Chondrocyte (in vitro differentiated cells): ENCODE measurements around the gene RER1. TPM values are rescaled to one million over a fixed set of nuclear protein-coding genes. Genes with fewer than 3 reads are reported as not detected.

Experiments
- DNase-seq: peaks from one replicate; pipeline ENCODE4 v3.0.0; 2021; ENCODE audit warnings: mixed read lengths, low spot score
- H3K27ac Mint-ChIP-seq: one replicate; pipeline ENCODE4 v1.8.0; 2021; ENCODE audit warnings: mild to moderate bottlenecking, moderate library complexity, mixed read lengths; ENCODE audit not compliant: unreplicated experiment
- H3K27me3 Mint-ChIP-seq: 2 replicates; pipeline ENCODE4 v1.8.0; 2021; ENCODE audit warnings: low read depth, mixed read lengths
- H3K36me3 Mint-ChIP-seq: 2 replicates; pipeline ENCODE4 v1.8.0; 2021; ENCODE audit warnings: low read depth, mixed read lengths
- H3K4me1 Mint-ChIP-seq: 2 replicates; pipeline ENCODE4 v1.8.0; 2021; ENCODE audit warnings: low read depth, mild to moderate bottlenecking, mixed read lengths
- H3K4me3 Mint-ChIP-seq: one replicate; pipeline ENCODE4 v1.8.0; 2021; ENCODE audit warnings: mild to moderate bottlenecking, moderate library complexity, mixed read lengths; ENCODE audit not compliant: unreplicated experiment
- H3K9me3 Mint-ChIP-seq: 2 replicates; pipeline ENCODE4 v1.8.0; 2021; ENCODE audit warnings: low read depth, mixed read lengths
- total RNA-seq: library from RNA; stranded (reverse); gene quantifications from 3 replicates; pipeline ENCODE4 v1.2.1, GENCODE V29; 2021
- TF ChIP-seq, protein P1 (sequence below): fragments of 200-600 bp; sonication (generic); IDR thresholded peaks from 2 replicates; pipeline ENCODE4 v1.5.0; 2021; ENCODE audit warnings: antibody characterized with exemption, mild to moderate bottlenecking, moderate library complexity

The RER1 gene
- total RNA-seq, 1 donor from 2014 or later, result 158 TPM

- Mint-ChIP-seq H3K4me3 (no peak overlapping the region), H3K9me3 (no peaks in the 10 kb centered on the region), H3K4me1 (peaks cover 20% of the 10 kb centered on the region), H3K36me3 (no peaks in the 10 kb centered on the region), H3K27ac (no peak overlapping the region), H3K27me3 (no peaks in the 10 kb centered on the region)
- no peak for DNase-seq
- TF ChIP-seq, protein P1, sequence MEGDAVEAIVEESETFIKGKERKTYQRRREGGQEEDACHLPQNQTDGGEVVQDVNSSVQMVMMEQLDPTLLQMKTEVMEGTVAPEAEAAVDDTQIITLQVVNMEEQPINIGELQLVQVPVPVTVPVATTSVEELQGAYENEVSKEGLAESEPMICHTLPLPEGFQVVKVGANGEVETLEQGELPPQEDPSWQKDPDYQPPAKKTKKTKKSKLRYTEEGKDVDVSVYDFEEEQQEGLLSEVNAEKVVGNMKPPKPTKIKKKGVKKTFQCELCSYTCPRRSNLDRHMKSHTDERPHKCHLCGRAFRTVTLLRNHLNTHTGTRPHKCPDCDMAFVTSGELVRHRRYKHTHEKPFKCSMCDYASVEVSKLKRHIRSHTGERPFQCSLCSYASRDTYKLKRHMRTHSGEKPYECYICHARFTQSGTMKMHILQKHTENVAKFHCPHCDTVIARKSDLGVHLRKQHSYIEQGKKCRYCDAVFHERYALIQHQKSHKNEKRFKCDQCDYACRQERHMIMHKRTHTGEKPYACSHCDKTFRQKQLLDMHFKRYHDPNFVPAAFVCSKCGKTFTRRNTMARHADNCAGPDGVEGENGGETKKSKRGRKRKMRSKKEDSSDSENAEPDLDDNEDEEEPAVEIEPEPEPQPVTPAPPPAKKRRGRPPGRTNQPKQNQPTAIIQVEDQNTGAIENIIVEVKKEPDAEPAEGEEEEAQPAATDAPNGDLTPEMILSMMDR, result no peak
Observed at GRCh38 chr1:2352341-2352896, 39.2 kb upstream of the RER1 start.

- no peaks in the 10 kb centered on the region for H3K36me3 Mint-ChIP-seq
- H3K27ac Mint-ChIP-seq, result no peak overlapping the region
- DNase-seq, result no peak
- peaks cover 20% of the 10 kb centered on the region for H3K4me1 Mint-ChIP-seq
- TF ChIP-seq, protein P1, result no peak
- H3K4me3 Mint-ChIP-seq, result no peak overlapping the region
- H3K9me3 Mint-ChIP-seq, result no peaks in the 10 kb centered on the region
- no peaks in the 10 kb centered on the region for H3K27me3 Mint-ChIP-seq
Observed at GRCh38 chr1:2352897-2353550, 38.6 kb upstream of the RER1 start.

DNA sequence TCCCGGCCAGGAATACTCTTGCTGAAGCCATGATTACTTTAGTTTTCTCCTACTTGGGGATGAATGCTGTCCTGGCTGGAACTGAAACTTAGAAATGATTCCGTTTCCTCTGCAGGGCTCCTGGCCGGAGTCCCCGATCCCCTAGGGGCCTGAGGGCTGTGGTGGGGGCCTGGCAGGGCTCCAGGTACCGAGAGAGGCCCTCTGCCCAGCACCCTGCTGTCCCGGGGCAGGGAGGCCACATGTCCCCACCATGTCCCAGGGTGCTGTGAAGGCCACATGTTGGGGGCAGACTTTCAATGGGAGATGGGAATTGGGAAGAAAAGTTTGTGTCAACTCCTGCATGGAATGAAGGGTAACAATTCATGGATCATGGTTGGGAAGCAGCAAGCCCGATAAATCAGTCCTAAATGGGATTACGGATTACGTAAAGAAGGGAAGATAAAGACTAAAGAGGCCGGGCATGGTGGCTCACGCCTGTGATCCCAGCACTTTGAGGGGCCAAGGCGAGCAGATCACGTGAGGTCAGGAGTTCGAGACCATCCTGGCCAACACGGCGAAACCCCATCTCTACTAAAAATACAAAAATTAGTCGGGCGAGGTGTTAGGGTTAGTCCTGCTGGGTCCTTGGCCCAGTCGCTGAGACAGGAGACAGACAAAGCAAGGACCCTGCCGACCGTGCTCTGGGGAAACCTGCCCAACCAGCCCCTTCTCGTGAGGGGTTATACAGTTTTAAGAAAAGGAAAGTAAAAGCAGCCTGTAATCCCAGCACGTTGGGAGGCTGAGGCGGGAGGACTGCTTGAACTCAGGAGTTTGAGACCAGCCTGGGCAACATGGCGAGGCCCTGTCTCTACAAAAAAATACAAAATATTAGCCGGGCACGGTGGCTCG, 37.8 kb upstream of the RER1 start:
- no peaks in the 10 kb centered on the region for H3K27me3 Mint-ChIP-seq
- TF ChIP-seq, protein P1, result no peak
- no peaks in the 10 kb centered on the region for H3K9me3 Mint-ChIP-seq
- no peak for DNase-seq
- no peak overlapping the region for H3K27ac Mint-ChIP-seq
- no peaks in the 10 kb centered on the region for H3K36me3 Mint-ChIP-seq
- peaks cover 20% of the 10 kb centered on the region for H3K4me1 Mint-ChIP-seq
- no peak overlapping the region for H3K4me3 Mint-ChIP-seq

GRCh38 chr1:2354511-2355372, 36.9 kb upstream of the RER1 start:
- H3K27ac Mint-ChIP-seq, result no peak overlapping the region
- DNase-seq, result no peak
- TF ChIP-seq, protein P1, result no peak

More at GRCh38 chr1:2354511-2355372, 36.9 kb upstream of the RER1 start:
- no peaks in the 10 kb centered on the region for H3K36me3 Mint-ChIP-seq
- H3K4me3 Mint-ChIP-seq, result no peak overlapping the region
- H3K4me1 Mint-ChIP-seq, result peaks cover 12% of the 10 kb centered on the region
- H3K9me3 Mint-ChIP-seq, result no peaks in the 10 kb centered on the region
- no peaks in the 10 kb centered on the region for H3K27me3 Mint-ChIP-seq
